GM19395 (cell line): ENCODE data around the gene OR5M8.

ENCODE experiments used
- ATAC-seq: cut with Tn5 transposase; IDR thresholded peaks from one replicate; pipeline ENCODE4 v1.9.1; 2021; ENCODE audit warnings: mild to moderate bottlenecking, moderate library complexity; ENCODE audit not compliant: unreplicated experiment

Gene OR5M8

DNA sequence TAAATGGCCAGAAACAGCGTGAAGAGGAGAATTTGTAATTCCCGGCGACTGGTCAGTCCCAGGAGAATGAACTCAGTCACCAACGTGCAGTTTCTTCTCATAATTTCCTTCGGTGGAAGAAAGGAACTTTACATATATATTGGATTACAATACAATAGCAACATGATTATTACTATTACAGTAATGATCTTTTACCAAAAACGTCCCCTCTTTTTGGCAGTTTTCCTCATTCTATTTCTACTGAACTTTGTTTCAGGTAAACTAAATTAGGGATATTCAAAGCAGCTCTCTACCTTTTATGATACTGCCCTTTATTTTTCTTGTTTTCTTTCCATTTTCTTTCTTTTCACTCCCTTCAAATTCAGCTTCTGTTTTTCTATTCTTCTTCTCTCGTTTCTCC is at the start of gene OR5M8:
TSS of gene OR5M8 (minus strand) at position 101 of the 400 bp plus-strand sequence. CDS start at position 101, 0 bp downstream.
- no peak for ATAC-seq

DNA sequence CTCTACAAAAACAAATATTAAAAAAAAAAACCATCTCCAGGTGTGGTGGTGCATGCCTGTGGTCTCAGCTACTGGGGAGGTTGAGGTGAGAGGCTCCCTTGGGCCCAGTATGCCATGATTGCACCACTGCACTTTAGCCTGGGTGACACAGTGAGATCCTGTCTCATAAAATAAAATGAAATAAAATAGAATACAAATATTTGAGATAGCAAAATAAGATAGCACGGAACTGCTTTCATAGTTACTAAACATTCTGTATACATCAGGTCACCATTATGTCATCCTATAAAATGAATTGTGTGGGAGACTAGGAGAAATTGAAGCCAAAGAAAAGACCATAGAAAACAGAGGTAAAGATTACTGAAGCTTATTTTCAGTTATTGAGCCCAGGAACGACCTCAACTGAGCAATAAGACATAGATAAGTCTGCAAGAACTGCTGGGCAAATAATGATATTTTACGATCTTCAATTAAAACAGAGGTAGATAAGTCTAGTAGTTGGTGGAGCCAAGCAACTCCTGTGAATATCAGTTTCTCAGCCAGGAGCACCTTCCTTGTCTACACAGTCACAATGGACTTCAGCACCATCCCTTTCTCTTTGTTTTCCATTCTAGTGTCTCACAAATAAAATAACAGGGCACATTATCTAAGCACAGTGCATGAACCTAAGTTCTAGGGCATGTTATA is 42.0 kb upstream of the OR5M8 start:
- no peak for ATAC-seq

GRCh38 chr11:56531856-56532255 is 40.7 kb upstream of the OR5M8 start:
- ATAC-seq, result no peak

GRCh38 chr11:56522008-56522407 is 30.8 kb upstream of the OR5M8 start:
- no peak for ATAC-seq

DNA sequence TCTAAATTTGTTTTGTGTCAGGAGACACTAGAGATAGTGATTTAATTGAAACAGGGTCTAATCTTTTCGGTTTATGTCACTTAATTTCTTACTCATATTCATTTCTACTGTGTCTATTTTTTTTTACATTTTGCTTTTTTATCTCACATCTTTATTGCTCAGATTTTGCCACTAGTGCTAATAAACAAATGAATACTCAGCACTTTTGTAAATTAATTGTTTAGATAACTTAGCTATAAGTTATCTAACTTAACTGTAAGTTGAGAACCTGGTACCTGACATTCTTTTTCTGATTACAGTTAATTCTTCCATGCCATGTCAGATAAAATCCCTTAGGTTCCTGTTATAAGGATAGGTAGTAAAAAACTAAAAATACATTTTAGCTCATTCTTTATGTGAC is 22.1 kb upstream of the OR5M8 start:
- ATAC-seq, result no peak

- ATAC-seq, result no peak
These were observed 18.3 kb upstream of the OR5M8 start for GRCh38 chr11:56509439-56509838.

DNA sequence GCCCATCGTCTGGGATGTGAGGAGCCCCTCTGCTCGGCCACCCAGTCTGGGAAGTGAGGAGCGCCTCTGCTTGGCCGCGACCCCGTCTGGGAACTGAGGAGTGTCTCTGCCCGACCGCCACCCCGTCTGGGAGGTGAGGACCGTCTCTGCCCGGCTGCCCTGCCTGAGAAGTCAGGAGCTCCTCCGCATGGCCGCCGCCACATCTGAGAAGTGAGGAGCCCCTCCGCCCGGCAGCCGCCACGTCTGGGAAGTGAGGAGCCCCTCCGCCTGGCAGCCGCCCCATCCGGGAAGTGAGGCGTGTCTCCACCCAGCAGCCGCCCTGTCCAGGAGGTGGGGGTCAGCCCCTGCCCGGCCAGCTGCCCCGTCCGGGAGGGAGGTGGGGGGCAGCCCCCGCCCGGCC is 5.8 kb upstream of the OR5M8 start:
- ATAC-seq, result no peak

GRCh38 chr11:56495117-56495516 is 3.9 kb upstream of the OR5M8 start:
- no peak for ATAC-seq

DNA sequence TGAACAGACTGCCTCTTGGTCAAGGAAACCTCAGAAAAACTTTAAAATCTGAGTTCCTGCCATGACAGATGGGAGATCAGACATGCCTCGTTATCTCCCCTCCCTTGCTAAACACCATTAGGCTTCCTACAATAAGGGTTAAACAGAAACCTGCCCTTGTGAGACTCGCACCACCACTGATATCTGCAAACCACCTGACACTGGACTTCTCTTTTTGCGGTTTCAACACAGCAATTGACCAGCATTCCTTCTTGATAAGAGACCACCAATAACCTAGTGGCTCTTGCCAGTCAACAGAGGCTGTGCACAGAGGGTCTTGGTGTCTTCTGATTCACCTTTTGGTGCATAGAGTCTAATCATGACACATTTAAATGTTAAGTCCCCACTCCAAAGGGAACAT is 4.4 kb downstream of the OR5M8 start:
- ATAC-seq, result no peak

DNA sequence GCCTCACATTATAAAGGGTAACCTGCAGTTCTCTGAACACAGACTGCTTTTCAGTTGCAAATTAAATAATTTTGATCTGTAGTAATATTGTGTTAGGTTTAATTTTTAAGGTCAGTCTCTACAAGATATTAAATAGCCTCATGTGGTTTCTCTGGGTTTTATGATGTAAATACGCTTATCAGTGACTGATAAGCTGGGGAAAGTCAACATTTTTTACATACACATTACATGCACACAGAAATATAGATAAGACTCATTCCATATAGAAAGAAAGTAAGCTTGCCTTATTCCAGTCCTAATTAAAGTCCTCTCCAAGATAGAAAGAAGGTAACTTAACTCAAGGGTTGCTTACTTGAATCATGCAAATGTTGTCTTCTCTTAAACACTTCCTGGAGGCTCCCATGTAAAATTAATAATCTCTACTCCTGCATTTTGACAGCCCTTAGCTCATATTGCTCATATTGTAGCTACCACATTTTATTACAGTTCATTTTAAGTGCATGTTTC is 16.4 kb downstream of the OR5M8 start:
- no peak for ATAC-seq

DNA sequence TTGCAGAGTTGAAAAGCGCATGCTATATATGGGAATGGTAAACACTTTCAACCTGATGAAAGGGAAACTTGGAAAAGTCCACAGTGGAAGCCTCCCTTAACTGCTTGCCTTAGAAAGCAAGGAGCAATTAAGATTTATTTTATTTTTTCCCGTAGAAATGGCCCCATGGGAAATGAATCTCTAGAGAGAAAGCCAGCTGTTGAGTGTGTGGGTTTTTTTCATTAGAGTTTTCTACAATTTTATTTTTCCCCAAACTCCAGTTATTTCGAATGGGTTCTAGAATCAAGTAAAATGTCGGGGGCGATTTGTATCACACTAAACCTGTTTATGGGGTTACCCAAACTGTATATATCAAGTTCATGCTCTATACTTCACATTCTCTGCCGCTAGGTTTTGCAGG is 17.9 kb downstream of the OR5M8 start, which contains the start of gene OR5M3:
TSS of gene OR5M3 (minus strand) at position 101 of the 400 bp plus-strand sequence. CDS start 2,855 bp downstream, outside the sequence.
- no peak for ATAC-seq

GRCh38 chr11:56457076-56457475 is 34.1 kb downstream of the OR5M8 start:
- no peak for ATAC-seq

DNA sequence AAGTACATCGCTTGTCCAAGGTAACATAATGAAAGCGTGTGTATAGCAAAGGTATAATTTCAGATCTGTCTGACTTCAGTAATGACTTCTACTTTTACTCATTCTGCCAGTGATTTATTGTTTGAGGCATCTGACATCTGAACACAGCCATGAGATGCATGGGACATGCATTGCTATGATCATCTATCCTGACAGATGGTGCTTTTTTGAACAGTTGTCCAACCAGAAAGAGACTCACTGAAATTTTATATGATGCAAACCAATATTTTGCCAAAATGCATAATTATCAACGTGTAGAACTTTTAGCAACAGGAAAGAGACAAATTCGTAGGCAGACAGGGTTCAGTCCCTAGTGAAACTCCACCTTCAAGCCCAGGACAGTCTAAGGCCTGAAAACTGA is 37.6 kb downstream of the OR5M8 start:
- no peak for ATAC-seq
